Measurements from ENCODE around the gene ZBED2. TPM values are rescaled to one million over a fixed set of nuclear protein-coding genes. Genes with fewer than 3 reads are reported as not detected.

Gene ZBED2
- total and polyA plus RNA-seq, 2 of the 8 experiments (the other 6 are each of a cell fraction or from before 2014, with no cell fraction given) = not detected

- Histone ChIP-seq H3K14ac (ENCODE audit: insufficient read length) (no peak overlapping the region), H2AK5ac (ENCODE audit: low read depth, low read length) (no peak overlapping the region), H4K91ac (replicated peaks; ENCODE audit: insufficient read length, low read length) (no peak overlapping the region), H2AFZ (ENCODE audit: low read length) (no peak overlapping the region), H3K9me3 (ENCODE audit: insufficient read depth in 2 of 2, low read depth in 1 of 2, low read length in 1 of 2) (no peaks in the 10 kb centered on the region), H3K27ac (ENCODE audit: low read depth, low read length) (no peak overlapping the region), H2BK15ac (ENCODE audit: low read length) (no peak overlapping the region), H2BK5ac (ENCODE audit: low read depth, low read length) (no peak overlapping the region), H2BK20ac (ENCODE audit: low read length) (no peak overlapping the region), H3K4me2 (ENCODE audit: insufficient read depth in 1 of 2, low read depth in 2 of 2, low read length in 2 of 2) (no peak overlapping the region), H4K20me1 (replicated peaks in 1 of 2; ENCODE audit: control insufficient read depth in 1 of 2, insufficient read depth in 2 of 2, low read length in 2 of 2) (no peaks in the 10 kb centered on the region), H4K5ac (ENCODE audit: insufficient read length, low read depth, low read length) (no peak overlapping the region), H3K23me2 (ENCODE audit: low read depth, low read length) (no peaks in the 10 kb centered on the region), H3K18ac (ENCODE audit: extremely low read depth, low read length) (no peak overlapping the region), H2BK12ac (ENCODE audit: low read depth, low read length) (no peak overlapping the region), H3K36me3 (ENCODE audit: control insufficient read depth in 2 of 4, insufficient read depth in 4 of 4, low read length in 3 of 4) (no peaks in the 10 kb centered on the region), H3K9ac (replicated peaks in 1 of 4; ENCODE audit: extremely low read depth in 1 of 4, low read depth in 3 of 4, low read length in 3 of 4) (no peak overlapping the region), H3K79me1 (ENCODE audit: low read depth, low read length) (no peaks in the 10 kb centered on the region), H3K4me1 (replicated peaks in 1 of 4; ENCODE audit: control insufficient read depth in 3 of 4, insufficient read depth in 4 of 4, low read length in 3 of 4) (no peaks in the 10 kb centered on the region), H3K23ac (ENCODE audit: insufficient read length) (no peak overlapping the region), H3K27me3 (replicated peaks in 1 of 4; ENCODE audit: control insufficient read depth in 3 of 4, extremely low read depth in 1 of 4, insufficient read depth in 3 of 4, low read length in 3 of 4) (peaks cover 0 to 2% (median 0%) of the 10 kb centered on the region in 4 experiments; a peak in 1 of 7 replicates), H4K8ac (ENCODE audit: extremely low read depth, insufficient read depth, low read length) (no peak overlapping the region), H2BK120ac (replicated peaks; ENCODE audit: low read depth, low read length) (no peak overlapping the region), H3K4ac (replicated peaks; ENCODE audit: insufficient read length, low read depth, low read length) (no peak overlapping the region), H3K79me2 (ENCODE audit: control insufficient read depth in 1 of 2, insufficient read depth in 2 of 2, low read length in 2 of 2) (no peaks in the 10 kb centered on the region), H3K56ac (replicated peaks; ENCODE audit: insufficient read length, low read depth, low read length) (no peak overlapping the region), H3K4me3 (ENCODE audit: extremely low read depth in 1 of 4, insufficient read depth in 2 of 4, low read depth in 3 of 4, low read length in 4 of 4) (no peak overlapping the region)
- TF ChIP-seq TEAD4 (IDR thresholded peaks at IDR 0.05; ENCODE audit: low read depth, low read length) = no peak
- no peak for TF ChIP-seq CHD1 (IDR thresholded peaks at IDR 0.05; ENCODE audit: low read depth, low read length)
- TF ChIP-seq TCF12 (IDR thresholded peaks at IDR 0.05; ENCODE audit: low read depth, low read length) = no peak
- no peak for TF ChIP-seq TAF1 (IDR thresholded peaks at IDR 0.05; ENCODE audit: low read depth, low read length)
- TF ChIP-seq SIRT6 (IDR thresholded peaks at IDR 0.05; ENCODE audit: low read length) = no peak
- no peak for TF ChIP-seq TAF7 (optimal IDR thresholded peaks at IDR 0.05; ENCODE audit: borderline replicate concordance, low read depth, low read length)
- no peak for TF ChIP-seq NANOG (IDR thresholded peaks at IDR 0.05; ENCODE audit: insufficient read depth, low read depth, low read length, poor library complexity, severe bottlenecking)
- TF ChIP-seq MAX (IDR thresholded peaks at IDR 0.05) = no peak
- ChIA-PET CTCF (ENCODE audit: partially characterized antibody) (no interaction called here), POLR2A (ENCODE audit: partially characterized antibody) (no interaction called here)
- DNase-seq (ENCODE audit: low read depth in 1 of 2, low spot score in 2 of 2) (no peak), FAIRE-seq (no peak)
- 65% methylated on average over 2 of the region's 2 CpGs; no CpG with 5 or more reads in 1 of the 2 experiments for WGBS, 2 experiments (ENCODE audit: extremely low coverage in 1 of 2, insufficient coverage in 1 of 2, insufficient read length in 1 of 2, insufficient replicate concordance in 2 of 2, low coverage in 1 of 2, low lambda C conversion rate in 2 of 2, missing lambda C conversion rate in 1 of 2)
Measured at GRCh38 chr3:111566844-111567243, 28.3 kb downstream of the ZBED2 start.

All from H1 (cell line).